Ascending aorta (tissue), 2 donors: ENCODE data around the gene TREML4. TPM values are rescaled to one million over a fixed set of nuclear protein-coding genes. Genes with fewer than 3 reads are reported as not detected.

Experiments used
- DNase-seq, 2 donors: peaks; one replicate each; pipeline ENCODE4 v3.0.0-alpha.2; 2019; ENCODE audit warnings: low spot score in 2 of 2
- H3K27ac ChIP-seq, 2 donors: fragments of 200-600 bp; sonication (generic); one replicate each; pipeline ENCODE4 v1.5.1; 2016 to 2017; ENCODE audit warnings: mild to moderate bottlenecking in 1 of 2
- H3K27me3 ChIP-seq: fragments of 200-600 bp; sonication (generic); one replicate; pipeline ENCODE4 v1.5.1; 2017
- H3K36me3 ChIP-seq, 2 donors: fragments of 200-600 bp; sonication (generic); one replicate each; pipeline ENCODE4 v1.5.1; 2016
- H3K4me1 ChIP-seq, 2 donors: fragments of 200-600 bp; sonication (generic); one replicate each; pipeline ENCODE4 v1.5.1; 2016 to 2017; ENCODE audit warnings: mild to moderate bottlenecking in 1 of 2
- H3K4me3 ChIP-seq, 2 donors: fragments of 200-600 bp; sonication (generic); one replicate each; pipeline ENCODE4 v1.5.1; 2016 to 2017; ENCODE audit warnings: mild to moderate bottlenecking in 1 of 2
- H3K9me3 ChIP-seq, 2 donors: fragments of 200-600 bp; sonication (generic); one replicate each; pipeline ENCODE4 v1.5.1; 2016
- CTCF ChIP-seq, 3 experiments: fragments of 200-600 bp in 2 of 3; fragments of 450-650 bp in 1 of 3; sonication (generic) in 2 of 3; IDR thresholded peaks; one replicate each; pipeline ENCODE4 v1.5.1; 2016 to 2019; ENCODE audit warnings: antibody characterized with exemption in 3 of 3, mild to moderate bottlenecking in 1 of 3, moderate library complexity in 1 of 3
- intact Hi-C: fragments of 100-400 bp; cut with DNase I; formaldehyde crosslinking; loops from one replicate; pipeline ENCODE4 v1.15.1; 2023
- total RNA-seq: library from RNA; depleted of rRNA; stranded (reverse); fragments of >200 nt; gene quantifications from one replicate; pipeline ENCODE4 v1.1.0, GENCODE V29; 2016

The TREML4 gene
- total RNA-seq, 1 donor from 2014 or later: not detected

DNA sequence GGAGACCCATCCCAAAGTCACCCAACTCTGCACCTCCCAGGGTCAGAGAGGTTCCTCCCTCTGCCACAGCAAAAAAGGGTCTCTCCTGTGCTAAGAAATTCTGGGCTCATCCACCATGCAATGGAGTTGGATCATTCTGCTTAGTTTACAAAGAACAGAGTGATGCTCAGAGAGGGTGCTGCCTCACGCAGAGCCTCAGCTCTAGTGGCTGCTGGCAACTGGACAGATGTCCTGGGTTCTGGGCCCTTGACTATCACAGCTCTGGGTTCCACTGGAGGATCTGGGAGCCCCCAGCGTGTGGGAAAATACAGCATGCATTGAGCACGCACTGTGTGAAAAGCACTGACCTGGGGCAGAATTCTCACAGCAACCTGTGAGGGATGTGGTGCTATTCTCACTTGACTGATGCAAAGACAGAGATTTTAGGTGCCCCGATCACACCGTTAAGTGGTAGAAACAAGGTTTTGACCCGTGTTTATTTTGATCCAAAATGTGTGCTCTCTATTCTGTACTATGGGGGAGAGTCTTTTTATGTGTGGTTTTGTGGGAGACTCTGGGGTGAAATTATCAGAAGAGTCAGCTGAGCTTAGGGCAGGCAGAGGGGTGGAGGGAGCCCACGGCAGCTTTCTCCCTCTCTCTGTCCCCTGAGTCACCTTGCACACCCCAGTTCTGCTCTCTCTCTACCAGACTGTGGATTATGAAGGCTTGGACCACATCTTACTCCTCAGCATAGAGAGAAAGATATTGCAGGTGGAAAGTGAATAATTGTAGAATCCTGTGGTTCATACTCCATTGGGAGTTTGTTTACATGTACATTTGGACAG is 19.9 kb downstream of the TREML4 start:
- Histone ChIP-seq H3K4me3 (no peak overlapping the region), H3K9me3 (no peaks in the 10 kb centered on the region), H3K36me3 (no peaks in the 10 kb centered on the region), H3K4me1 (no peaks in the 10 kb centered on the region), H3K27ac (no peak overlapping the region), H3K27me3 (no peaks in the 10 kb centered on the region)
- intact Hi-C loops: no loop called here
- DNase-seq: no peak
- TF ChIP-seq CTCF (IDR thresholded peaks at IDR 0.05): no peak

DNA sequence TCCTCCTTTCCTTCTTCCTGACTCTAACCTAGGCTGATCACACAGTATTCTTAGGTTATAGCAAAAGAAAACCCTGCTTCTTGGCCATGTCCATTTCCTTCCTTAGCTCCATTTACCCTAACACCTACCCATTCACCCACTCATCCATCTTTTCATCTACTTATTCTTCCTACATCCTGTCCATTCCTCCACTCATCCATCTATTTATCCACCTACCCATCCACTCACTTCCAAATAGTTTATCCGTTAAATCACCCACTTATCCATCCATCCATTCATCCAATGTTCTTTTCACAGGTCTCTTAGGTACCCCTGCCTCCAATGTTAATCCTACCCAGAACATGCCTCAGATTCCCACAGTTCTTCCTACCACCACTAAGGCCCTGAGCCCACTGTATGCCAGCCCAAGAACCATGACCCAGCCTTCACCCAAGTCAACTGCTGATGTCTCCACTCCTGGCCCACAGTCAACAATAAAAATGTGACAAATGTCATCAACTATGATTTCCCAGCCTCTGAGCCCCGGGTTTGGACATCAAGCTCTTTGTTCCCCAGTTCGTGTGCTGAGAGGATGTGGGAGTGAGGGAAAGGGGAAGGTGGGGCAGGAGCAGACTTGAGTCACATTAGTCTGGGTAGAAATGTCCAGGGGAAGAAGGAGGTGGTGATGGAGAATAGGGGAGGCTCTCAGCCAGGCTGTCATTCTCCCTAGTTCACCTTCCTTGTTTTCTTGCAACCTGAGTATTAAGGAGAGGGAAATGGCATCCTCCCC is 24.4 kb downstream of the TREML4 start:
- intact Hi-C loops: no loop called here
- Histone ChIP-seq H3K9me3 (no peaks in the 10 kb centered on the region), H3K4me3 (no peak overlapping the region), H3K27me3 (no peaks in the 10 kb centered on the region), H3K36me3 (no peaks in the 10 kb centered on the region), H3K4me1 (no peaks in the 10 kb centered on the region), H3K27ac (no peak overlapping the region)
- no peak for TF ChIP-seq CTCF (IDR thresholded peaks at IDR 0.05)
- no peak for DNase-seq

DNA sequence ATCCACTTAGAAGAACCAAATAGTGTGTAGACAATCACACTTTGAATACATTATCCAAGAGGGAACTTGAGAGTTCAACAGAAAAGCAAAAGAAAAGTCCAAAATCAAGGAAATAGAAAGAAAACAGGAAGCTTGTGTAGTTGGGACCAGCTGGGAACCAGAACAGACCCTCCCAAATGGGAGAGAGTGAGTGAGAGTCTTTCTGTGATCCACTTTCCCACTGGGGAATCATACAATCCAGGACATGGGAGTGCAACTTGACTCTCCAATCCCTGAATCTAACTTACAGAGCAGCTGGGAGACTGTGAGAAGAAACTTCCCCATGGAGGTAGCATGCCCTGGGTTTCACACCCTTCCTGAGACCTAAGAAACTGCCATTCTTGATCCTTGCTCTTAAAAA is 27.0 kb downstream of the TREML4 start:
- no peaks in the 10 kb centered on the region for H3K27me3 ChIP-seq
- no peaks in the 10 kb centered on the region for H3K9me3 ChIP-seq
- H3K4me3 ChIP-seq: no peak overlapping the region
- no peak overlapping the region for H3K27ac ChIP-seq
- TF ChIP-seq CTCF (IDR thresholded peaks at IDR 0.05): no peak
- no peaks in the 10 kb centered on the region for H3K4me1 ChIP-seq
- no peak for DNase-seq
- intact Hi-C loops: no loop called here
- no peaks in the 10 kb centered on the region for H3K36me3 ChIP-seq

GRCh38 chr6:41255638-41256246 is 27.6 kb downstream of the TREML4 start:
- no peak for DNase-seq
- TF ChIP-seq CTCF (IDR thresholded peaks at IDR 0.05): no peak
- Histone ChIP-seq H3K27me3 (no peaks in the 10 kb centered on the region), H3K4me3 (no peak overlapping the region), H3K36me3 (no peaks in the 10 kb centered on the region), H3K27ac (no peak overlapping the region), H3K9me3 (peaks cover 0 to under 1% of the 10 kb centered on the region in 2 donors), H3K4me1 (no peaks in the 10 kb centered on the region)
- intact Hi-C loops: no loop called here

GRCh38 chr6:41256383-41256782 is 28.2 kb downstream of the TREML4 start:
- Histone ChIP-seq H3K4me1 (no peaks in the 10 kb centered on the region), H3K9me3 (peaks cover under 1 to 7% of the 10 kb centered on the region in 2 donors), H3K27ac (no peak overlapping the region), H3K27me3 (no peaks in the 10 kb centered on the region), H3K4me3 (no peak overlapping the region), H3K36me3 (no peaks in the 10 kb centered on the region)
- TF ChIP-seq CTCF (IDR thresholded peaks at IDR 0.05): no peak
- no peak for DNase-seq
- intact Hi-C loops: no loop called here
